HepG2 (cell line): ENCODE results near the gene PALM. TPM values are rescaled to one million over a fixed set of nuclear protein-coding genes. Genes with fewer than 3 reads are reported as not detected.
A peak's percentile ranks its signal among the peaks of the same experiment; 100 is the strongest.

Experiments used
- ATAC-seq: fragments of 200-7000 bp; cut with Tn5 transposase; 3 replicates; pipeline ENCODE4 v1.9.1; 2020; ENCODE audit warnings: mild to moderate bottlenecking, moderate library complexity
- BruUV-seq: library from RNA; stranded (reverse); fragments of 400-500 nt; replicated peaks from 2 replicates; lab custom pipeline; 2021; lab: Mats Ljungman, UMichigan
- CTCF ChIA-PET: fragments of 300-600 bp; formaldehyde crosslinking; extraction: SDS; loops from one replicate; lab custom pipeline; 2021; ENCODE audit warnings: low total read pairs, inconsistent platforms, low intra/inter-chr PET ratio; lab: Yijun Ruan, JAX
- POLR2A ChIA-PET: fragments of 350-600 bp; sonication (Branson Sonifier 250); formaldehyde crosslinking; loops from one replicate; lab custom pipeline; 2020; ENCODE audit warnings: antibody characterized with exemption, inconsistent platforms; lab: Yijun Ruan, JAX
- DNase-seq: peaks from one replicate; pipeline ENCODE4 v3.0.0-alpha.2; 2015; ENCODE audit warnings: low spot score
- FAIRE-seq: peaks from 3 replicates; lab custom pipeline; 2011; peaks lifted over from hg19 to GRCh38; lab: Jason Lieb, UNC
- H2AFZ ChIP-seq: one replicate; pipeline ENCODE4 v1.6.1; 2011; ENCODE audit warnings: low read length, inconsistent platforms
- H3K27ac ChIP-seq: fragments of 300-600 bp; 3 replicates; pipeline ENCODE4 v1.8.0; 2011; ENCODE audit warnings: mixed run types, mild to moderate bottlenecking, mixed read lengths, low read length, inconsistent platforms; ENCODE audit not compliant: insufficient read depth; ENCODE audit errors: extremely low read length
- H3K27me3 ChIP-seq, 2 experiments: fragments of 200-600 bp in 1 of 2; 2 replicates in 1 of 2; 3 replicates in 1 of 2; pipeline versions ENCODE4 v1.6.0 to v1.8.0; 2011; ENCODE audit warnings: low read length in 2 of 2, mild to moderate bottlenecking in 2 of 2, moderate library complexity in 2 of 2, inconsistent platforms in 1 of 2; ENCODE audit not compliant: insufficient read depth in 2 of 2, control insufficient read depth in 1 of 2
- H3K36me3 ChIP-seq, 2 experiments: fragments of 200-600 bp in 1 of 2; replicated peaks in 1 of 2; 2 replicates in 1 of 2; 3 replicates in 1 of 2; pipeline versions ENCODE4 v1.5.1 to v1.8.0; 2011; ENCODE audit warnings: low read length in 2 of 2, inconsistent platforms in 1 of 2; ENCODE audit not compliant: insufficient read depth in 2 of 2, control insufficient read depth in 1 of 2
- H3K4me1 ChIP-seq: 2 replicates; pipeline ENCODE4 v1.5.1; 2012; ENCODE audit warnings: low read length, inconsistent platforms; ENCODE audit not compliant: insufficient read depth
- H3K4me2 ChIP-seq: 2 replicates; pipeline ENCODE4 v1.6.0; 2011; ENCODE audit warnings: low read depth, low read length, inconsistent platforms
- H3K4me3 ChIP-seq, 3 experiments: fragments of 200-600 bp in 1 of 3; sonication (generic), shearing (Covaris generic) in 1 of 3; replicated peaks in 1 of 3; 2 replicates each; pipeline ENCODE4 v1.5.1; 2011 to 2016; ENCODE audit warnings: low read length in 3 of 3, inconsistent platforms in 2 of 3, low read depth in 2 of 3, mild to moderate bottlenecking in 2 of 3, control low read depth in 1 of 3, mixed read lengths in 1 of 3; ENCODE audit not compliant: insufficient read depth in 1 of 3
- H3K79me2 ChIP-seq: one replicate; pipeline ENCODE4 v1.6.1; 2011; ENCODE audit warnings: low read length, inconsistent platforms; ENCODE audit not compliant: insufficient read depth
- H3K9ac ChIP-seq: 2 replicates; pipeline ENCODE4 v1.6.0; 2011; ENCODE audit warnings: mild to moderate bottlenecking, low read depth, low read length, inconsistent platforms; ENCODE audit not compliant: insufficient read depth
- H3K9me3 ChIP-seq: 2 replicates; pipeline ENCODE4 v1.5.1; 2012; ENCODE audit warnings: mild to moderate bottlenecking, low read length
- H4K20me1 ChIP-seq: 2 replicates; pipeline ENCODE4 v1.6.0; 2011; ENCODE audit warnings: inconsistent platforms, mild to moderate bottlenecking, low read length, moderate library complexity; ENCODE audit not compliant: insufficient read depth
- IRF2 ChIP-seq: IDR thresholded peaks from 2 replicates; pipeline ENCODE4 v1.6.1; 2018; ENCODE audit warnings: missing genetic modification reagents, missing compliant biosample characterization
- TOPORS ChIP-seq: sonication (generic); formaldehyde crosslinking; IDR thresholded peaks from 2 replicates; pipeline ENCODE4 v1.8.0; 2023; ENCODE audit warnings: mild to moderate bottlenecking, missing genetic modification reagents
- ZBTB7A ChIP-seq: sonication (generic); formaldehyde crosslinking; IDR thresholded peaks from 2 replicates; pipeline ENCODE4 v1.8.0; 2022; ENCODE audit warnings: mild to moderate bottlenecking, missing genetic modification reagents
- ZFP91 ChIP-seq: sonication (generic); formaldehyde crosslinking; IDR thresholded peaks from 2 replicates; pipeline ENCODE4 v1.9.0; 2022; ENCODE audit warnings: missing genetic modification reagents, mild to moderate bottlenecking, borderline replicate concordance
- ZNF567 ChIP-seq: sonication (generic); formaldehyde crosslinking; IDR thresholded peaks from 2 replicates; pipeline ENCODE4 v1.8.1; 2023; ENCODE audit warnings: mild to moderate bottlenecking, missing genetic modification reagents, borderline replicate concordance
- ZNF577 ChIP-seq: sonication (generic); formaldehyde crosslinking; IDR thresholded peaks from 2 replicates; pipeline ENCODE4 v1.4.0; 2020; ENCODE audit warnings: mild to moderate bottlenecking, low read depth, missing genetic modification reagents, borderline replicate concordance
- ZNF749 ChIP-seq: sonication (generic); formaldehyde crosslinking; IDR thresholded peaks from 2 replicates; pipeline ENCODE4 v1.8.0; 2022; ENCODE audit warnings: mild to moderate bottlenecking, missing genetic modification reagents, moderate library complexity, borderline replicate concordance
- WGBS: methylation state at CpG from one replicate; pipeline ENCODE4 v1.1.6; 2017; ENCODE audit warnings: low lambda C conversion rate; 5-methylcytosine and 5-hydroxymethylcytosine counted together
- in situ Hi-C: cut with HindIII; loops from 2 replicates; pipeline ENCODE4 v1.10.0; 2017; ENCODE audit warnings: low pct_unique_long_range_greater_than_20kb; ENCODE audit not compliant: extremely low pct_ligation_motif_present
- intact Hi-C: fragments of 100-400 bp; cut with micrococcal nuclease; formaldehyde crosslinking; loops from one replicate; pipeline ENCODE4 v1.10.0; 2022; ENCODE audit not compliant: unreplicated experiment
- polyA plus RNA-seq, 8 experiments: library from polyadenylated mRNA; depleted of rRNA in 3 of 8; stranded (reverse) in 7 of 8; unstranded in 1 of 8; fragments of >200 nt; fragmentation: Illumina TruSeq in 4 of 8; extraction: Trizol in 4 of 8; gene quantifications; 2 replicates each; pipeline versions ENCODE4 v1.2.1 to v1.2.3, GENCODE V29; 2011 to 2016; ENCODE audit warnings: low read depth in 4 of 8, missing spikeins in 1 of 8, mixed read lengths in 1 of 8; ENCODE audit not compliant: insufficient read depth in 1 of 8
- total RNA-seq, 5 experiments: library from RNA; depleted of rRNA; stranded (reverse); fragments of >200 nt; fragmentation: Illumina TruSeq; extraction: Trizol; gene quantifications; 2 replicates each; pipeline ENCODE4 v1.2.3, GENCODE V29; 2016; ENCODE audit warnings: low read depth in 1 of 5
- TF ChIP-seq, protein P1 (sequence below): sonication (generic); formaldehyde crosslinking; IDR thresholded peaks from 2 replicates; pipeline ENCODE4 v1.8.0; 2022; ENCODE audit warnings: mild to moderate bottlenecking, missing genetic modification reagents; ENCODE audit not compliant: insufficient replicate concordance

The PALM gene
- total and polyA plus RNA-seq, 2 of the 13 experiments (the other 11 are each of a cell fraction or from before 2014, with no cell fraction given): 4.0 to 9.7 TPM

- WGBS: 15% methylated on average over 7 of the region's 78 CpGs
- ChIA-PET POLR2A (interaction anchor here (1.2 to 2.5 kb wide), 6 partner anchors 9 to 43 kb away, joined by 3 to 27 read pairs (median 9); partner anchors contain the start of gene FSTL3), CTCF (interaction anchor here (1.1 kb wide), 1 partner anchor 45 kb away, joined by 3 read pairs; no protein-coding TSS in a partner anchor)
- BruUV-seq: no TSS peak
- H3K4me3 ChIP-seq: peak overlapping the region; percentile 55 to 72 (median 62); a peak in 4 of 6 replicates
- no peak overlapping the region for H2AFZ ChIP-seq
- H3K27me3 ChIP-seq: no peaks in the 10 kb centered on the region
- no peaks in the 10 kb centered on the region for H3K9me3 ChIP-seq
- 0 out of 2 replicates have a peak, but pooled peaks have one; percentile 12 for TF ChIP-seq ZFP91
- TF ChIP-seq, protein P1, sequence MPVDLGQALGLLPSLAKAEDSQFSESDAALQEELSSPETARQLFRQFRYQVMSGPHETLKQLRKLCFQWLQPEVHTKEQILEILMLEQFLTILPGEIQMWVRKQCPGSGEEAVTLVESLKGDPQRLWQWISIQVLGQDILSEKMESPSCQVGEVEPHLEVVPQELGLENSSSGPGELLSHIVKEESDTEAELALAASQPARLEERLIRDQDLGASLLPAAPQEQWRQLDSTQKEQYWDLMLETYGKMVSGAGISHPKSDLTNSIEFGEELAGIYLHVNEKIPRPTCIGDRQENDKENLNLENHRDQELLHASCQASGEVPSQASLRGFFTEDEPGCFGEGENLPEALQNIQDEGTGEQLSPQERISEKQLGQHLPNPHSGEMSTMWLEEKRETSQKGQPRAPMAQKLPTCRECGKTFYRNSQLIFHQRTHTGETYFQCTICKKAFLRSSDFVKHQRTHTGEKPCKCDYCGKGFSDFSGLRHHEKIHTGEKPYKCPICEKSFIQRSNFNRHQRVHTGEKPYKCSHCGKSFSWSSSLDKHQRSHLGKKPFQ: no peak
- TF ChIP-seq ZNF749 (CRISPR knock-in tag): no peak
- TF ChIP-seq IRF2: no peak
- 0 out of 2 replicates have a peak, but pooled peaks have one; percentile 19 for TF ChIP-seq ZBTB7A (CRISPR knock-in tag)
- TF ChIP-seq ZNF577 (CRISPR knock-in tag): no peak
- TF ChIP-seq ZNF567 (CRISPR knock-in tag): no peak
- TF ChIP-seq TOPORS (CRISPR knock-in tag): no peak
- H3K9ac ChIP-seq: 0 out of 2 replicates have a peak overlapping the region, but pooled peaks have one; percentile 22
- no peaks in the 10 kb centered on the region for H3K36me3 ChIP-seq
- ATAC-seq: no peak
- no peak for FAIRE-seq
- peaks cover 52% of the 10 kb centered on the region for H3K4me1 ChIP-seq
- in situ Hi-C loops (no loop called here), intact Hi-C loops (no loop called here)
- DNase-seq: no peak
- H4K20me1 ChIP-seq: no peaks in the 10 kb centered on the region
- H3K4me2 ChIP-seq: peak overlapping the region; percentile 53
- H3K27ac ChIP-seq: no peak overlapping the region
- H3K79me2 ChIP-seq: no peaks in the 10 kb centered on the region
Measured at GRCh38 chr19:709196-709964, 645 bp downstream of the PALM start.
